Hindlimb muscle (tissue), 1 donor: Measurements from ENCODE around the gene MC2R. TPM values are rescaled to one million over a fixed set of nuclear protein-coding genes. Genes with fewer than 3 reads are reported as not detected.
"Not testable (repeated sequence)": the region's sequence is repeated elsewhere in the genome, so short reads cannot be mapped to it uniquely, and the experiment has no call there.

ENCODE experiments used
- DNase-seq: peaks from one replicate; pipeline ENCODE4 v3.0.0-alpha.2; 2013
- polyA plus RNA-seq: library from polyadenylated mRNA; unstranded; fragments of 120-200 nt; gene quantifications from one replicate; pipeline ENCODE4 v1.2.1, GENCODE V29; 2013; ENCODE audit not compliant: insufficient read length

Gene MC2R
- polyA plus RNA-seq, 1 donor = 0.23 TPM

DNA sequence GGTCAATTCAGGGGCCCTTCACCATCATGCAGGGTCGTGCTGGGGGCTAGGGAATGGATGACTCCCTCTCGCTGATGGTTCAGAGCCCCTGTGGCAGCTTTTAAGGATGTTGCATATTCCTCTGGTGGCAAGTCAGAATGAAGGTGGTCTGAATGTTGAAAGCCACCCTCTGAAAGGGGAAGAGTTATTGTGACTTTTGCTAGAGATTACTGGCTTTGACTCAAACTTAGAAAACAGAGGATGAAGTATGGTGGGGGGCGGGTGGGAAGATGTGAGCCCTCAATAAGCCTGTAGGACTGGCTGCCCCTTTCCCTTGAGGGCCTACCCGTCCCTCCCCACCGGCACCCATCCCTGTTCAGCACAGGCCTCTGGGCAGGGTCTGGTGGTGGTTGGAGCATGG lies 23.2 kb downstream of the MC2R start:
- DNase-seq = no peak

DNA sequence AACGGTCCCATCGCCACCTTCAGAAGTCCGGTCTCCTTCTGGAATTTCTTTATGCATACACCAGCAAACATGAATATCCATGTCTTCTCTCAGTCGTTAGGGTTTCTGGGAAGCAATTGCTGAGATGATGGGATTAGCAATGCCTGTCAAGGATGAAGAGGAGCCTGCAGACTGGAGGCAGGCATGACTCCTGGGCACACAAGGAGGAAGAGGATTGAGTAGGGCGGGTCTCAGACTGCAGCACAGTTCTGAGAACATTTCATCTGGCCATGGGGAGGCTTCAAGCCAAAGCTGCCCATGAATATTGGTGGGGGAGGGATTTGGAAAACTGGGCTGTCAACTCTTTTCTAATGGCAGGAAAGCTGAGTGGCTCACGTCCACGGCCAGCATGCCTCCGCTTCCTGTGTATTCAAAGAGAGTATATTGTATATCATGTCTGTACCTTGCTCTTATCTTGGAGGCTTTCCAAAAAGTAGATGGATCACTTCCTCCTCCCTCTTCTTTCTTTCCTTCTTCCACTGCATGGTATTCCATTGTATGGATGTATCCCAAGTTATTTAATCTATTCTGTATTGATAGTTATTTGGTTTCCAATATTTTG lies 24.5 kb downstream of the MC2R start:
- DNase-seq = no peak

DNA sequence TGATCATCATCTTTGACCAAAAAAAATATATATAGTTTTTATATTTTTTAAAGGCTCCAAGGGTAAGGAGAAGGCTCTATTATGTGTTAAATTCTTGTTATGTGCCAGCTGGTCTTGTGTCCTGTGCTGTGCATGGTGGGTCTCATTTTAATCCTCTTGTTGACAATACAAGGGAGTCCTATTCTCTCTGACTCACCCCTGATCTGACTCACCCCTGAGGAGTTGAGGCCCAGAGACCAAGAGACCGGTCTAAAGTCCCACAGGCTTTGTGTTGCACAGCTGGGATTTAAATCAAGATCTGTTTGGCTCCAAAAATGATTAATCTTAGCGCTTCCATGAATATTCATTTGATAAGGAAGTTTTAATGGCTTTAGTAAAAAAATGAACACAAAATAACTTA lies 25.7 kb downstream of the MC2R start:
- no peak for DNase-seq

DNA sequence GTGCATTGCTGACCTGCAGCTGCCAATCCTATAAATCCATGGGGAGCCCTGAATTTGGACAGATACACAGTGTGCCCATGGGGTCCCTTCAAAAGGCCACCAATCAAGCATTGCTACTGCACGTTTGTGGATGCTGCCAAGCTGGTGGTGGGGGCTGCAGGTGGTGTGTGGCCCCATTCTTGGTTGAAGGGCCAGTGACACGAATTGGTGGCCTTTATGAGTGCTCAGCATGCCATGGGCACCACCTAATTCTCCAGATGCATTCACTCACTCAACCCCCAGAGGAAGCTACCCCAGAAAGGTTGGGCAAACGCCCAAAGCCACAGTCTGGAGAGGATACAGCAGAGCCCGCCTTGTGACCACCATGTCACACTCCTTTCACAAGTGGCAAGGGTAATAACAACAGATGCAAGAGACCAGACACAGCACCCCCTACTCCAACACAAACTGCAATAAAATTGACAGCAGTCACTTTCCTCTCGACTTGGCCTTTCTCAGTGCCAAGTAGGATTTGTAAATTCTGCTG lies 27.1 kb downstream of the MC2R start:
- DNase-seq = no peak

DNA sequence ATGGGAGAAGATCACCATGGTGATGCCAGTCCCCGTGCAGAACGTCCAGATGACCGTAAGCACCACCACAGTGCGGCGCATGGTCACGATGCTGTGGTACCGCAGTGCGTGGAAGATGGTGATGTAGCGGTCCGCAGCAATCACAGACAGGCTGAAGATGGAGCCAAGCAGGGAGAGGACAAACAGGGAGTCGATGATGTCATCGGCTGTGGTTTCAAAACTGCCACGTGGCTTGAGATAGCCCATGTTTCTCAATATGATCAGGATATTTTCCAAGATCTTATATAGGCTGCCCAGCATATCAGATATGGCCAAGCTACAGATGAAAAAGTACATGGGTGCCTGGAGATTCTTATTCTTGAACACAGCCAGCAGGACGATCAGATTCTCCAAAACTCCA lies 30.3 kb downstream of the MC2R start:
- no peak for DNase-seq

DNA sequence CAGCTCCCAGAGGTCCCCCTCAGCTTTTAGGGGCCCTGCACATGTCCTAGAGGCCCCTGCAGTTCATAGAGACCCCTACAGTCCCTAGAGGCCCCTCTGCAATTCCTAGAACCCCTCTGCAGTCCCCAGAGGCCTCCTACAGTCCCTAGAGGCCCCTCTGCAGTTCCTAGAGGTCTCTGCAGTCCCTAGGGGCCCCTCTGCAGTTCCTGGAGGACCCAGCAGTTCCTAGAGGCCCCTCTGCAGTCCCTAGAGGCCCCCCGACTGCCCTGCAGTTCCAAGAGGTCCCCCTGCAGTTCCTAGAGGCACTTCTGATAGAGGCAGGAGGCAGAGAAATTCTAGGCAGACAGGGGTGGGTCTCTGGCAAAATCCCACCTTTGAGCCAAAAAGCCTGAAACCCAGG lies 35.4 kb downstream of the MC2R start:
- no peak for DNase-seq

DNA sequence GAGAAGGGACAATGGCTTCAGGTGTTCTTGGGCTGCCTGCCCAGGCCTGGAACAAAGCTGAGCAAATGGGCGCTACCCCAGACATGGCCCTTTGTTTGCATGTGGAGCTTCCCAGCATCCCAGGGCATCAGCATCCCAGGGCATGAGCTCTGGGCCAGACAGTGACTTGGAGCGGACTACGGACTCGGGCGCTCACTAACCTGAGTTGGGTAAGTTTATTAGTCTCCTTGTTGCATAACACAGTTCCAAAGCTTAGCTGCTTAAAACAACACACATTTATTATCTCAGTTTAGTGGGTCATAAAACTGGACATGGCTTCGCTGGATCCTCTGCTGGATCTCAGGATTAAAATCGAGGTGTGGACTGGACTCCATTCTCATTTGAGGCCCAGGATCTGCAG lies 35.8 kb downstream of the MC2R start:
- no peak for DNase-seq

DNA sequence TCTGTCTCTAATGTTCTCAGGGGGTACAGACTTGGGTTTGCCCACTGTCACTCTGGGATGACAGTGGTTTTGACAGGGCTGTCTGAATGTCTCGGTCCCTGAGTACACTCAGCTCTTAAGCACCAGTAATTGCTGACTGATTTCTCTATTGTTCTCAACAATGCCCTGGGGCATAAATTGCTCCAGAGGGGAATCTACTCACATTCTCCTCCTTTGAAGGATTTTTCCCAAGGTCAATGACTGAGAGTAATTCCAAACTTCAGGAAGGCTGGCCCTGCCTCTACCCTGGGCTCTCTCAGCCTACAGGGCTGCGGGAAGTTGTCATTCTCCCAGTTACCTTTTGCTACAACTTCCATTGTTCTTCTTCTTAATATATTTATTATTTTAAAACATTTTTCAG lies 36.5 kb downstream of the MC2R start:
- no peak for DNase-seq

DNA sequence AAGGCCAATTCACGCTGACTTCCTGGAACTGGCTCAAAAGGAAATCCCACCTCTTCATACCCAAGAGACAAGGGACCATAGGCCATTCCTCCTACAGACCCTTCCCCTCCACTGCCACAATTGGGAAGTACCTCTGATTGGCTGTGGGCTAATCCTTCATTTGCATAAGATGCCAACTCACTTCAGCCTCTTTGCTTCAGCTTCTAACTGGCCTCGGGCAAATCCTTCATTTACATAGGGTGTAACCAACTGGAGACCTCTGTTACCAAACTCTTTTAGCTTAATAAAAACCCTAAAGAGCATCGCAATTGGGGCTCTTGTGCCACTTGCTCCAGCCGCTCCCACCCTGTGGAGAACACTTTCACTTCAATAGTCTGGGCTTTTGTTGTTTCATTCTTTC lies 38.2 kb downstream of the MC2R start:
- DNase-seq = no peak

DNA sequence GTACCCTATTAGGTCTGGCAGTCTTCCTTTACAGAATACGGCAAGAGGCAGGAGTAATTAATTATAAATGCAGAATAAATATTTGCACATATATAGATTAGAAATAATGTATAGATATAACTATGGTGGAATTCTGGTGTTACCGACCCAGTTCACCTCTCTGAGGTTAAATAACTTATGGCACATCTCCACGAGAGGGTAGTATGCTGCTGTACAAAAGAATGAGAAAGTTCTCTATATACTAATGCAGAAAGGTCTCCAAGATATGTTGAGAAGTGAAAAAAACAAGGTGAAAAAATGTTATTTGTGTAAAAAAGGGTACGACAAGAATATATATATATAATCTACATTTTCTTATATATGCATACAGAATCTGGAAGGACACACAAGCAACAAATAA lies 40.8 kb downstream of the MC2R start:
- no peak for DNase-seq

DNA sequence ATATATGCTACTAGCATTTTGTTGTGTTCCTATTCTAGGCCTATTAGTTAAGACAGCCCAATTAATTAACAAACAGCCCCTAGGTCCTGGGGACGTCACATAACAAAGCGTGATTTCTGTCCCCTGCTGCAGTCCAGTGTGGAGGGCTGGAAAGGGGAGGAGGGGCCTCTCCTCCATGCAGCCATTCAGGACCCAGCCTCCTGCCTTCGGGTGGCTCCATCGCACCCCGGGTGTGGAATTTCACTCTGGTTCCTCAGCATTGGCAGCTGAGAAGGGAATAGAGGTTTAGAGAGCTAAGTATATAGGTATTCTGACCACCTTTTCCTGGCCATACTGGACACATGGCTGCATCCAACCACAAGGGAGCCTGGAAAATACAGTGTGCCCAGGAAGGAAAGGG lies 42.4 kb downstream of the MC2R start:
- no peak for DNase-seq

DNA sequence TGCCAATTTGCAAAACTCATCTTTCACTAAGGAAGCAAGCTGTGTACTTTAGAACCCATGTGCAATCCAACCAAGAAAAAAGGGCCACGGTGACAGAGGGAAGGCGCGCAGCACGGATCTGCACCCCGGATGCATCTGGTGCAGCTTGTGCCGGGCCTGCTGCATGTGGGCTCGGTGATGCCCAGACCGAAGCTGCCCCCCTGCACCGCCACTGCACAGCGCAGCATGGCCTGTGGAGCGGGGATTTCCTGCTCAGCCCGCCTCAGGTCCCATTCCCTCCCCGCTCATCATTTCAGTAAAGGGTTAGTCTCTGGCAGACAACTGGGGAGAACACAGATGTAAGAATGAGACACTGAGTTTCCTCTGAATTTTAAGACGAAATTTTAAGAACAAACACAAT lies 43.0 kb downstream of the MC2R start:
- DNase-seq = no peak

DNA sequence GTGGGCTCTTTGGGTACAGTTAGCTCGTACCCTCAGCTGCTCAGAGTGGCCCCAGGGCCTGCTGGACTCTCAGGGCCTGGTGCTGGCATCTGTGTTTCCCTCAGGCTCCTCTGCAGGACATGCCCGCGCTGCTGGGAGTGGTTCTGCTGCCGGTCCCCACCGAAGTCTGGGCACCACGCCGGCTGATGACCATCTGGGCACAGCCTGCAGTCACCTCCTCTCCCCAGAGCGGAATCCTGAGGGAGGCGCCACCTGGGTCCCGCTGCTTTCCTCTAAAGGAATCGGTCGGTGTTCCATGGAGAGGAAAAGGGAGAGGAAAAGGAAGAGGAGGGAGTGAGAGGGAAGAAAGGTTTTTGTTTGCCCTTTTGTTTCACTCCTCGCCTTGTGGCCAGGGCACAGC lies 43.6 kb downstream of the MC2R start:
- no peak for DNase-seq

DNA sequence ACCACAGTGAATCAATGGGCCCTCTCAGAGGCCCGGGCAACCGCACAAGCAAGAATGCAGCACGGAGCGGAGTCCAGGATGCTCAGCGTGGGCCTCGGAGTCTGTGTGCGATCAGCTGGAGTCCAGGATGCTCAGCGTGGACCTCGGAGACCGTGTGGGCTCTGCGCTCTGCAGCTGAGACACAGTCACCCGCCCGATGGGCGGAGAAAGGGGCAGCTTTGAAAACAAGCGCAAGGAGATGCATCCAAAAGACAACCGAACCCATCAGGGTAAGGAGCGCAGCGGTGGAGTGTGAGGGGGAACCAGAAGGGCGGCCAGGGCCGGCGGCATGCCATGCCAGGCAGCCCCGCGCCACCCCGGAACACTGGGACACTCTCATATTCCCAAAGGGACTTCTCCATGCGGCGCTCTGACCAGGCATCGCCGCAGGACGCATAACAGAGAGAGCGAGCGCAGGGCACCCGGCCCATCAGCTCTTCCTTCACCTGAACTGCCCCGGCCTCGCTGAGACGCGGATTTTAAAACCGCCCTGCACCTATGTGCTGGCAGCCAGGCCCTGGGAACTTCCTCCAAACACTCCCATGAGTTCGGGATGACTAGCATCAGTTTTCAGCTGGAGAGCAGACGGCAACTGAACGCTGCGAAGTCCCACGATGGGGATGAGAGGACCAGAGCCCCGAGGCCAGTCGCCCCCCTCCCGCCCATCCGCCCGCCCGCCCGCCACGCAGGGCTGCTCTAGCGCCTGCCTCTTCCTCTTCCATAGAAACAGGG lies 46.6 kb downstream of the MC2R start:
- DNase-seq = no peak

DNA sequence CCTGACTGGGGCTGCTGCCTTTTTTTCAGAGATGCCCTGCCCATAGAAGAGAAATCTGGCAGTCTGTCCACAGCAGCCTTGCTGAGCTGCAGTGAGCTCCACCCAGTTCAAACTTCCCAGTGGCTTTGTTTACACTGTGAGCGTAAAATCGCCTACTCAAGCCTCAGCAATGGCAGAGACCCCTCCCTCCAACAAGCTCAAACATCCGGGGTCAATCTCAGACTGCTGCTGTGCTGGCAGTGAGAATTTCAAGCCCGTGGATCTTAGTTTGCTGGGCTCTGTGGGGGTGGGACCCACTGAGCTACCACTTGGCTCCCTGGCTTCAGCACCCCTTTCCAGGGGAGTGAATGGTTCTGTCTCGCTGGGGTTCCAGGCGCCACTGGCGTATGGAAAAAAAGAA lies 52.4 kb downstream of the MC2R start:
- DNase-seq = not testable (repeated sequence)

DNA sequence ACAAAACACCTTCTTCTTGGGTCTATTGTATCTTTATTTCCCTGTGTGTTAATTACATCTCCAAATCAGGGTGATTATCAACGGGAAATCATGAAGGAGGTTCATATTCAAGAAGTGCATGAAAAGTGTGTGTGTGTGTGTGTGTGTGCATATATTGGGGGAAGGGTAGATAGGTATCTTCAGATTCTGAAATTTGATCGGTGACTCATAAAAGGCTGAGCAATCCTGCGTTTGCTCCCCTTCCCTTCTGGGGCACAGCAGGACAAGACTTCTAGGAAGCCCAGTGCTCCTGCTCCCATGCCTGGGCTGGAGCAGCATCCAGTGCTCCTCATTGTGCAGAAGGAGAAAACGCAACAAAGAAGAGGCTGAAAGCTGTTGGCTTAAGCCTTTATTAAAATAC lies 65.5 kb downstream of the MC2R start:
- no peak for DNase-seq

DNA sequence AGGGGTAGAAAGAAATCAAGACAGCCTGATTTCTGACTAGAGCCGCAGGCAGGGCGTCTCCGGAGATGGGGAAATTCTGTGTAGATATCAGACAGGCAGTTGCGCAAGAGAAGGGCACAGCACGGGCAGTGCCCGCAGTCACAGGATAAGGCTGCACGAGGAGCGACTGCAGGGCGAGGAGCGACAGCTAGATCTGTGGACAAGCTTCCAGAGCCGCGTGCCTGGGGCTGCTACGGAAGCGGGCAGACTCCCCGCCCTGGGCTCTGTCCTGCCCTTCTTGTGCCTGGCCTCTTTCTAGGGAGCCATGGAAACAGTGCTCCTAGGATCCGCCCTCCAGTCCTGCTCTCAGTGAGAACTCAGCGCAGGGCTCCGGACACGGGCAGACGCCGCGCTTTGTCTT lies 78.8 kb downstream of the MC2R start:
- DNase-seq = no peak

DNA sequence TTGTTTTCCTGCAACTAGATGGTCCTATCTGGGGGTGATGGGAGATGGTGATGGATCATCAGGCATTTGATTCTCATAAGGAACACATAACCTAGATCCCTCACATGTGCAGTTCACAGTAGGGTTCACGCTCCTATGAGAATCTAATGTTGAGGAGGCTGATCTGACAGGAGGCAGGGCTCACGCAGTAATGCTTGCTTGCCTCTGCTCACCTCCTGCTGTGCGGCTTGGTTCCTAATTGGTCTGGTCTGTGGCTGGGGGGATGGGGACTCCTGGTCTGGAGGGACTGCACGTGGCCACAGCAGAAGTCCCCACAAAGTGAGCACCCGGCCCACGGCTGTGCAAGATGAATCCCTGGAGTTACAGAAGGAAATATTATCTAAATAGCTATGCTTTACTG lies 80.1 kb downstream of the MC2R start:
- no peak for DNase-seq

DNA sequence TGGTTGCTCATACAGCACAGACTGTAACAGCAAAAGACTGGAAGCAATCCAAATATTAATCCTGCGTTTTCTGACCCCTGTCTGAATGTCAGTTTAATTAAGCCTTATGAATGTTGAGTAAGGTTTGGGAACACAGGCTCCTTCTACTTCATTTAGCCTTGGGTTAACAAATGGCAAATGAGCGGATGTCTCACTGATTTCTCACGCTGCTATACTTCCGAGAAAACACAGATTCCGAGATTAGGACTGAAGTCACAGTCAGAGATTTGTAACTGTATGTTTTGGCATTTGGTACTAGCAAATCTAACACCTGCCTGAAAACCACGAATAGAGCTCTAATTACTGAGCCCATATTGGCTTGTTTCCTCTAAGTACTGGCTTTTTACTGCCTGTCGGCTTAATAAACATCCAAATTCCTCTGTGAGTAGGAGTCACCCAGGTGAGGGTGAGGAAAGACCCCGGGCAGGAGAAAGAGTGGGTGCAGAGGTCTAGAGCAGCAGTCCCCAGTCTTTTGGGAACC lies 80.8 kb downstream of the MC2R start:
- no peak for DNase-seq

Other genes with a start within 250 kb of the MC2R start
- 21.0 TPM for gene FAM210A, start 189.0 kb downstream of the MC2R start, polyA plus RNA-seq
- 30.4 TPM for gene RNMT, start 188.9 kb downstream of the MC2R start, polyA plus RNA-seq
- 5.5 TPM for gene MC5R, start 91.4 kb downstream of the MC2R start, polyA plus RNA-seq
- gene ZNF519, start 216.9 kb upstream of the MC2R start, polyA plus RNA-seq = 6.5 TPM